ENCODE data around the gene KCNK4. TPM values are rescaled to one million over a fixed set of nuclear protein-coding genes. Genes with fewer than 3 reads are reported as not detected.
"Not testable (repeated sequence)": the region's sequence is repeated elsewhere in the genome, so short reads cannot be mapped to it uniquely, and the experiment has no call there.

Gene KCNK4
- total and polyA plus RNA-seq, 12 donors, result not detected

- no peak overlapping the region for H3K4me3 ChIP-seq
- peaks cover 3 to 14% (median 13%) of the 10 kb centered on the region in 9 donors for H3K4me1 ChIP-seq
- 85% methylated on average over 7 of the region's 7 CpGs for WGBS, 2 donors
- intact Hi-C loops (cut with DNase I), result no loop called here
- H3K27ac ChIP-seq, result no peak overlapping the region
- DNase-seq (no peak), ATAC-seq (no peak)
- H3K36me3 ChIP-seq, result peaks cover 0 to 37% (median 4%) of the 10 kb centered on the region in 9 donors
- no peak for TF ChIP-seq CTCF (IDR thresholded peaks at IDR 0.05)
- H3K9me3 ChIP-seq, result no peaks in the 10 kb centered on the region
- H3K27me3 ChIP-seq, result no peaks in the 10 kb centered on the region
Measured at GRCh38 chr11:64322925-64323260, 31.8 kb downstream of the KCNK4 start.

DNA sequence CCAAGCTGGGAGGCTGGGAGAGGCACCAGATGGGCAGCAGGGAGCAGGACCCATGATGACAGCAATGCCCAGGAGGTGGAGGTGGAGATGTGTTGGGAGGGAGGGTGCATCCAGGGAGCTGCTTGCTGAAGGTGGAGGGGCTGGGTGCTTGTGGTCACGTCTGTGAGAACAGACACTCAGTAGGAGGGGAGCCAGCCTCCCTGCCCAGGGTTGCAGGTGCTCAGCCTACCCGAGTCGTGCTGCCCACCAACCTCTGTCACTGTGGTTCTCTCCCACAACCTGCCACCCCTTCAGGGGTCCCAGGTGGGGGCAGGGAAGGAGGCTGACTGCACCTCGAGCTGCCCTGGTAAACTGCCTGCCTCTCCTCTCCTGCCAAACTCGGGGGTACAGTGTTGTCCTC lies 32.3 kb downstream of the KCNK4 start:
- no peak for ATAC-seq
- no peaks in the 10 kb centered on the region for H3K27me3 ChIP-seq
- intact Hi-C loops (cut with DNase I), result no loop called here
- WGBS, 2 donors, result 68 to 77% methylated on average over 5 of the region's 5 CpGs
- H3K9me3 ChIP-seq, result no peaks in the 10 kb centered on the region
- H3K27ac ChIP-seq, result no peak overlapping the region
- peaks cover 3 to 14% (median 13%) of the 10 kb centered on the region in 9 donors for H3K4me1 ChIP-seq
- DNase-seq, result no peak
- no peak for TF ChIP-seq CTCF (IDR thresholded peaks at IDR 0.05)
- H3K4me3 ChIP-seq, result no peak overlapping the region
- H3K36me3 ChIP-seq, result peaks cover 0 to 37% (median 4%) of the 10 kb centered on the region in 9 donors

DNA sequence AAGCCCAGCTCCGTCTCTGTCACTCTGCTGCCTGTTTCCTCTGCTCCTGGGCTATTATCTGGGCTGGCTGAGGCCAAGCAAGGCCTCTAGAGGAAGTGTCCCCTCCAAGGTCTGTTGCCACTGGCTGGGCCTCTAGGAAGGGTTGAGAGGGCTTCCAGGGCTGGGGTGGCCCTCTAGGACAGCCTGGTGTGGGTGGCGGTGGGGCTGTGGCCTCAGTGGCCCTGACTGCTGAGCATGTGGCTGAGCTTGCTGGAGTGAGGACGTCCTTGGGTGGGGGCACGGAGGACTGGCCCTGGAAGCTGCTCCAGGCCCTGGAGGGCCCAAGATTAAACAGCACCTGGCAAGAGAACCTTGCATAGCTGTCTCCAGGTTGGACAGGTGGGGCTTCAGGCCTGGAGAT lies 32.9 kb downstream of the KCNK4 start:
- H3K27ac ChIP-seq; H3K4me3 ChIP-seq; intact Hi-C loops (cut with DNase I); DNase-seq; H3K9me3 ChIP-seq; ATAC-seq; H3K27me3 ChIP-seq: not testable (repeated sequence)
- 73 to 81% methylated on average over 4 of the region's 4 CpGs for WGBS, 2 donors
- peaks cover under 1 to 14% (median 8%) of the 10 kb centered on the region in 9 donors for H3K4me1 ChIP-seq
- H3K36me3 ChIP-seq, result peaks cover 0 to 37% (median 4%) of the 10 kb centered on the region in 9 donors

GRCh38 chr11:64324692-64325469 lies 33.8 kb downstream of the KCNK4 start:
- TF ChIP-seq CTCF (IDR thresholded peaks at IDR 0.05), result no peak
- WGBS, 2 donors, result 89% methylated on average over 11 of the region's 11 CpGs
- ATAC-seq, result no peak
- H3K36me3 ChIP-seq, result peaks cover 0 to 33% (median 4%) of the 10 kb centered on the region in 9 donors
- no peak overlapping the region for H3K27ac ChIP-seq
- intact Hi-C loops (cut with DNase I), result no loop called here
- no peaks in the 10 kb centered on the region for H3K9me3 ChIP-seq
- no peak for DNase-seq
- H3K4me3 ChIP-seq, result no peak overlapping the region
- H3K27me3 ChIP-seq, result no peaks in the 10 kb centered on the region
- H3K4me1 ChIP-seq, result peaks cover 0 to 14% (median 10%) of the 10 kb centered on the region in 9 donors

DNA sequence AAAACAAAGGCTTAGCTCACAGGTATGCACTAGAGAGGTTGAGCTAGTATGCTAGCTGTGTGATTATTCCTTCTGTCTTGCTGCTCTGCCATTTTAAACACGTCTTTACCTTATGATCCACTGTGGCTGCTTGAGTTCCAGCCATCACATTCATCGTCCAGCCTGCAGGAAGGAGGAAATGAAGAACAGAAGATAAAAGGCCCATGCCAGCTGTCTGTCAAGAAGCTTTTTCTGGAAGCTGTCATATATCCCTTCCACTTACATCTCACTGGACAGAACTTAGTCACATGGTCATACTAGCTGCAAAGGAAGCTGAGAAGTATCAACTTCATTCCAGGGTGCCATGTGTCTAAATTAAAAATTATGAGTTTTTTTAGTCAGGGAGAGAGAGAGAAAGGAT lies 36.3 kb downstream of the KCNK4 start:
- 86 to 90% methylated on average over 2 of the region's 2 CpGs for WGBS, 2 donors
- no peak for TF ChIP-seq CTCF (IDR thresholded peaks at IDR 0.05)
- no peak overlapping the region for H3K4me3 ChIP-seq

More for the DNA sequence above, 36.3 kb downstream of the KCNK4 start:
- no peak for DNase-seq
- Histone ChIP-seq H3K27ac (no peak overlapping the region), H3K36me3 (peaks cover 0 to 10% (median 0%) of the 10 kb centered on the region in 9 donors), H3K9me3 (no peaks in the 10 kb centered on the region), H3K27me3 (no peaks in the 10 kb centered on the region), H3K4me1 (peaks cover 2 to 25% (median 16%) of the 10 kb centered on the region in 9 donors)
- intact Hi-C loops (cut with DNase I), result no loop called here
- ATAC-seq, result no peak

All from heart right ventricle (tissue), 16 donors.